SU-DHL-6 (cell line): Measurements from ENCODE around the gene RUFY2.

ENCODE experiments used
- EZH2phosphoT487 ChIP-seq: fragments of 200-600 bp; sonication (generic), shearing (Covaris generic); conservative IDR thresholded peaks from 2 replicates; pipeline ENCODE4 v1.6.1; 2018; ENCODE audit warnings: mild to moderate bottlenecking, antibody characterized with exemption, low read length, moderate library complexity, mixed read lengths
- TF ChIP-seq, protein P1 (sequence below): fragments of 200-600 bp; sonication (generic); IDR thresholded peaks from one replicate; pipeline ENCODE4 v1.5.1; 2017; ENCODE audit warnings: antibody characterized with exemption, mild to moderate bottlenecking, low read length, moderate library complexity; ENCODE audit not compliant: insufficient read depth, poor library complexity, severe bottlenecking

DNA sequence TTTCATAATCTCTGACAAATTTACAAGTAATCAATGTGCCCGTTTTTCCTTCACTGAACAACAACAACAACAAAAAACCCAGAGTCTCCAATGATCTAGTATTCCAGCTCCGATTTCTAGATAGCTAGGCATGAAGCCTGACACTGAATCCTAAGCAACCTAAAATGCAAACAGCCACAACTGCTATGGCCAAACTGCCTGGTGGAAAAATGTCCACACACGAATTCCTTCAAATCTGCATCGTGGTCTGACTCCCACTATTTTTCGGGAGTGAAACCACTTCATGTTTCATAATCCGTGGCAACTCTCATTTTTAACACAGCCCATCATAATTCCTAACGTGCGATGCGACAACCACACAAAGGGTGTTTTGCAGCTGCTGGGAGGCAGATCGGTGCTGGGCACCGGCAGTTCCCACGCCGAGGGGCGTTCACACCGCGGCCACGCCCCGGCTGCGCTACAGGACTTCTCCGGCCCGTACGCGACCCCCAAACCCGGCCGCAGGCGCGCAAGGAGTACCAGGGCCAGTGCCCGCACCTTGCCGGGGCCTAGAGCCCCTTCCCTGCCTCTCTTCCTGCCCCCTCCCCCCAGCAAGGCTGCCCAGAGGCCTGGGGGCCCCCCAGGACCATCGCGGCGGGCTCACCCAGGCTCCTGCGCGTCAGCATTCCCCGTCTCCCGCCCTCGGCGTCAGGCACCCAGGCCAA, 814 bp downstream of the RUFY2 start:
- TF ChIP-seq, protein P1, sequence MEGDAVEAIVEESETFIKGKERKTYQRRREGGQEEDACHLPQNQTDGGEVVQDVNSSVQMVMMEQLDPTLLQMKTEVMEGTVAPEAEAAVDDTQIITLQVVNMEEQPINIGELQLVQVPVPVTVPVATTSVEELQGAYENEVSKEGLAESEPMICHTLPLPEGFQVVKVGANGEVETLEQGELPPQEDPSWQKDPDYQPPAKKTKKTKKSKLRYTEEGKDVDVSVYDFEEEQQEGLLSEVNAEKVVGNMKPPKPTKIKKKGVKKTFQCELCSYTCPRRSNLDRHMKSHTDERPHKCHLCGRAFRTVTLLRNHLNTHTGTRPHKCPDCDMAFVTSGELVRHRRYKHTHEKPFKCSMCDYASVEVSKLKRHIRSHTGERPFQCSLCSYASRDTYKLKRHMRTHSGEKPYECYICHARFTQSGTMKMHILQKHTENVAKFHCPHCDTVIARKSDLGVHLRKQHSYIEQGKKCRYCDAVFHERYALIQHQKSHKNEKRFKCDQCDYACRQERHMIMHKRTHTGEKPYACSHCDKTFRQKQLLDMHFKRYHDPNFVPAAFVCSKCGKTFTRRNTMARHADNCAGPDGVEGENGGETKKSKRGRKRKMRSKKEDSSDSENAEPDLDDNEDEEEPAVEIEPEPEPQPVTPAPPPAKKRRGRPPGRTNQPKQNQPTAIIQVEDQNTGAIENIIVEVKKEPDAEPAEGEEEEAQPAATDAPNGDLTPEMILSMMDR = no peak
- no peak for TF ChIP-seq EZH2phosphoT487
